MG63 (cell line): ENCODE data around the gene CH25H. TPM values are rescaled to one million over a fixed set of nuclear protein-coding genes. Genes with fewer than 3 reads are reported as not detected.

Source experiments
- DNase-seq: peaks from one replicate; pipeline ENCODE4 v3.0.0-alpha.2; 2020
- H3K27me3 ChIP-seq: fragments of 250-450 bp; sonication (Bioruptor Pico); 2 replicates; pipeline ENCODE4 v1.5.1; 2020; ENCODE audit warnings: mild to moderate bottlenecking, moderate library complexity
- H3K36me3 ChIP-seq: fragments of 250-450 bp; sonication (Bioruptor Pico); 2 replicates; pipeline ENCODE4 v1.5.1; 2020; ENCODE audit warnings: mild to moderate bottlenecking, moderate library complexity
- H3K4me3 ChIP-seq: fragments of 250-450 bp; sonication (Bioruptor Pico); 2 replicates; pipeline ENCODE4 v1.5.1; 2020; ENCODE audit warnings: mild to moderate bottlenecking, moderate library complexity
- H3K9me3 ChIP-seq: fragments of 250-450 bp; sonication (Bioruptor Pico); 2 replicates; pipeline ENCODE4 v1.5.1; 2020; ENCODE audit warnings: mild to moderate bottlenecking, moderate library complexity
- total RNA-seq: library from RNA; depleted of rRNA; stranded (reverse); fragments of >200 nt; shearing (Covaris generic); gene quantifications from 2 replicates; pipeline ENCODE4 v1.2.3, GENCODE V29; 2014; ENCODE audit warnings: low replicate concordance

The CH25H gene
- total RNA-seq, 1 experiment from 2014 or later, result 0.63 TPM

DNA sequence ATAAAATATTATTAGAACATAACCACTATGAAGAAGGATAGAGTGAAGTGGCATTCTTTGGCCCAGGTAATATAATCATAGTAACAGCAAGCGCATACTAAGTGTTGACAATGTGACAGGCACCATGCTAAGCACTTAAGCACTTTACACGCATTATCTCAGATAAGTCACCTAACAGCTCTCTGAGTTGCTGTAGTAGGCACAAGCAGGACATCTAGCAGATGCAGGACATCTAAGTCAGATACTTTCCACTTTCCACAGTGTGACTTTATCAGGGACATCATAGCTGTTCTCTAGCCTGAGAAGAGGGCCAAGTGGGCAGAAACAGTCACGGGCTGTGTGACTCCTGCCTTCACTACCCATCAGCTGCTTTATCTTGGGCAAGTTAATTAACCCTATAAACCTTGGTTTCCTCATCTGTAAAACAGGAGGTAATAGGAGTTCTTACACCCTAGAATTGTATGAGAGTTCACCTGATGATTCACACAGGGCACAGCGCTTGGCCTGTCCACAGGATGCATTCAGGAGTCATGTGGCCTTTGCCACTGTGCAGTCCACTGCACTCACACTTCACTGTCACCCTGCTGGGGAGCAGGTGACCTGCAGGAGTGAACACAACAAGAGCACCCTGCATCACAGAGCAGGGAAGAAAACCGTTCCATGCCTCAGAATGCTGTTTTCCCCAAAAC, 32.0 kb upstream of the CH25H start:
- no peaks in the 10 kb centered on the region for H3K27me3 ChIP-seq
- no peak for DNase-seq
- 0 out of 2 replicates have a peak, but pooled peaks cover 2% of the 10 kb centered on the region for H3K36me3 ChIP-seq
- no peaks in the 10 kb centered on the region for H3K9me3 ChIP-seq
- no peak overlapping the region for H3K4me3 ChIP-seq

DNA sequence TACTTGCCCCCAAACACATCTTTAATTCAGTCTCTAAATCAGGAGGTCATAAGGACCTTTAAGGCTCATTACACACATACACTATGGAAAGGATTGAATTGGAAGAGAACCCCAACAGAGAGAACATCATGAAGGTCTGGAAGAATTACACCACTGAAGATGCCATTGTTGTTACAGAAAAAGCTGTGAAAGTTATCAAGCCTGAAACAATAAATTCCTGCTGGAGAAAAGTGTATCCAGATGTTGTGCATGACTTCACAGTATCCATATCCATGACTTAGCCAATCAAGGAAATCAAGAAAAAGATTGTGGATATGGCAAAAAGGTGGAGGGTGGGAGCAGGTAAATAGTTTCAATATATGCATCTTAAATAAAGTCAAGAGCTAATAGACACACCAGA, 30.7 kb upstream of the CH25H start:
- Histone ChIP-seq H3K4me3 (no peak overlapping the region), H3K27me3 (no peaks in the 10 kb centered on the region), H3K36me3 (0 out of 2 replicates have a peak, but pooled peaks cover 2% of the 10 kb centered on the region), H3K9me3 (no peaks in the 10 kb centered on the region)
- no peak for DNase-seq

DNA sequence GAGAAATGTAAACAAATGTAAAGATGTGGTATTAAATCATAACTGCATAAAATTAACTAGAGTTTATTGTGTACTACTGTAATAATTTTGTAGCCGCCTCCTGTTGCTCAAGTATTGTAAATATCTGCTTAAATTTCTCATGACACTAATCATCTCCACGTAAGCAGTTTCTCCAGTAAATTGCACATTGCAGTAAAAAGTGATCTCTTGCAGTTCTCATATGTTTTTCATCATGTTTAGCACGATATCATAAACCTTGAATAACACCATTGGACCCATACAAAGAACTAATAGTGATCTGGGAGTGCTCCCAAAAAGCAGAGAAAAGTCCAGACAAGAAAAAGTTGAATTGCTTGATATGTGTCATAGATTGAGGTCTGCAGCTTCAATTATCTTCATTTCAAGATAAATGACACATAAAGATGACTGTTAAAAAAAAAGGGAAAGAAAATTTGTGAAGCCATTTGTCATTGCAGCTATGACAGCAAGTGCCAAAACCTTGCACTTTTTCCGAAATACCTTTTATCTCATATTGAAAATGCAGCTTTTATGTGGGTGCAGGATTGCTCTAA, 29.2 kb upstream of the CH25H start:
- DNase-seq, result no peak
- H3K36me3 ChIP-seq, result 0 out of 2 replicates have a peak, but pooled peaks cover 2% of the 10 kb centered on the region
- H3K9me3 ChIP-seq, result no peaks in the 10 kb centered on the region
- H3K4me3 ChIP-seq, result no peak overlapping the region
- H3K27me3 ChIP-seq, result no peaks in the 10 kb centered on the region

DNA sequence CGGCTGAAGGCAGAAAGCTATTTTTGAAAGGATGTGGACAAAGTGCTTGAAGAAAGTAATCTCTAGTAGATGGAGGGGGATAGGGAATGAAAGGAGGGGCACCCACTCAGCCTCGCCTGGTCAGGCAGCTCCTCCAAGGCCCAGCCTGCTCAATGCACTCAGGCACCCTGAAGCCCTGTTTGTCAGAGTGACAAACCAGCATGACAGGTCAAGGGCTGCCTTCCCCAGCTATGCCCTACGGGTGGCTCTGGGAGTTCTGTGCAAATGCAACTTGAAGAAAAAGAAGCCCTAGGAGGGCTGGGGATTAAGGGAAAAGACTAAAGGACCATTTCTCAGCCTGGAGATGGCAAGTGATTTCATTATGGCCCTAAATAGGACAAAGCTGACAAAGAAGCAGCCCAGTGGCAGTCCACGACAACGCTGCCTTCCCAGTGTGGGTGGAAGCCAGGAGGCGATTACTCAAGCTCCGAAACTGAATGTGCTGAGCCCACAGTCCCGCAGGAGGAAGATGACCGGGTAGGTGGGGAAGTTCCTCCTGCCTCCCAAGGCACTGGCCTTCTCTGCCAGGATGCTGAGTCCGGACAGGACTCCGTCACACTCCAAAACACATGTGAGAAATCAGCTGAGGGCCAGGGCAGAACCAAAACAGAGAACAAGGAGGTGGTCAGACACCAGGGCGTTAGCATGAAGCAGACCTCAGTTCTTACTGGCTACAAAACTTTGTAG, 28.1 kb upstream of the CH25H start:
- Histone ChIP-seq H3K9me3 (no peaks in the 10 kb centered on the region), H3K27me3 (no peaks in the 10 kb centered on the region), H3K4me3 (no peak overlapping the region), H3K36me3 (0 out of 2 replicates have a peak, but pooled peaks cover 2% of the 10 kb centered on the region)
- no peak for DNase-seq

- no peaks in the 10 kb centered on the region for H3K9me3 ChIP-seq
- no peak overlapping the region for H3K4me3 ChIP-seq
- H3K27me3 ChIP-seq, result no peaks in the 10 kb centered on the region
- no peak for DNase-seq
- H3K36me3 ChIP-seq, result 0 out of 2 replicates have a peak, but pooled peaks cover 2% of the 10 kb centered on the region
Measured at GRCh38 chr10:89233033-89233432, 25.9 kb upstream of the CH25H start.

- no peak for DNase-seq
- no peaks in the 10 kb centered on the region for H3K27me3 ChIP-seq
- no peaks in the 10 kb centered on the region for H3K36me3 ChIP-seq
Measured at GRCh38 chr10:89228962-89229361, 21.8 kb upstream of the CH25H start.

DNA sequence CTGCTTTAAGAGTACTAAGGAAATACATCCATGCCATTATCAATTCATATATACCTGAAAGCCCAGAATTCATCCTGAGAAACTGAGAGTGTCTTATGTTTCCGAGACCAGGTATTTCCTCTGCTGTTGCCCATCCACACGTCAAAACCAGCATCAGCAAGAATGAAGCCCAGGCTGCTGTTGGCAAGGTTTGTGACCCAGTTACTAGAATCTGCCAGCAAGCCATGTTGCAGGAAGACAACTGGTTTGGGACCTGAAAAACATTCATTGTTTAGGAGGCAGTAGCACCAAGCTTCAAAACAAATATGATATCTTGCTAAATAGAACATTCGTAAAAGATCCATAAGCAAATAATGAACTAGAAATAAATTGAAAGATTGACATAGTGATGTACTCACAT, 21.0 kb upstream of the CH25H start:
- Histone ChIP-seq H3K36me3 (no peaks in the 10 kb centered on the region), H3K9me3 (no peaks in the 10 kb centered on the region), H3K4me3 (no peak overlapping the region), H3K27me3 (no peaks in the 10 kb centered on the region)
- DNase-seq, result no peak

More at GRCh38 chr10:89228962-89229361, 21.8 kb upstream of the CH25H start:
- no peaks in the 10 kb centered on the region for H3K9me3 ChIP-seq
- no peak overlapping the region for H3K4me3 ChIP-seq

DNA sequence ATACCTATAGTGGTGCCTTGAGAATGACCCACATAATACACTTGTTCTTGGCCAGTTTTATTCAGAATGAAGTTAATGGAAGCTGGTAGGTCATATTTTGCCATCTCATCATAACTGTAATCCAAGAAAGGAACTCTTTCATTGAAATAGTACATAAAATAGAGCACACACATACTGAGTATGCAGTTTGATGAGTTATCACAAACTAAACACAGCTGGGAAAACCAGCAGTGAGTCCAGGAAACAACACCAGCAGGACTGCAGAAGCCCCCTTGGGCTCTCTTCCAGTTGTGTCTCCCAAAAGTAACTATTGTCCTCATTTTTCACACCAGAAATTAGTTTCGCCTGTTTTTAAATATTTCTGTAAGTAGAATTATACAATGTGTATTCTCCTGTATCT, 19.8 kb upstream of the CH25H start:
- no peak for DNase-seq
- no peaks in the 10 kb centered on the region for H3K9me3 ChIP-seq
- no peaks in the 10 kb centered on the region for H3K36me3 ChIP-seq

GRCh38 chr10:89224739-89225443, 17.8 kb upstream of the CH25H start:
- no peaks in the 10 kb centered on the region for H3K36me3 ChIP-seq
- H3K9me3 ChIP-seq, result no peaks in the 10 kb centered on the region
- DNase-seq, result no peak
- no peak overlapping the region for H3K4me3 ChIP-seq
- H3K27me3 ChIP-seq, result no peaks in the 10 kb centered on the region

More for the DNA sequence above, 19.8 kb upstream of the CH25H start:
- Histone ChIP-seq H3K4me3 (no peak overlapping the region), H3K27me3 (no peaks in the 10 kb centered on the region)

GRCh38 chr10:89221919-89222318, 14.8 kb upstream of the CH25H start:
- Histone ChIP-seq H3K4me3 (no peak overlapping the region), H3K9me3 (no peaks in the 10 kb centered on the region), H3K36me3 (no peaks in the 10 kb centered on the region), H3K27me3 (no peaks in the 10 kb centered on the region)
- DNase-seq, result no peak

DNA sequence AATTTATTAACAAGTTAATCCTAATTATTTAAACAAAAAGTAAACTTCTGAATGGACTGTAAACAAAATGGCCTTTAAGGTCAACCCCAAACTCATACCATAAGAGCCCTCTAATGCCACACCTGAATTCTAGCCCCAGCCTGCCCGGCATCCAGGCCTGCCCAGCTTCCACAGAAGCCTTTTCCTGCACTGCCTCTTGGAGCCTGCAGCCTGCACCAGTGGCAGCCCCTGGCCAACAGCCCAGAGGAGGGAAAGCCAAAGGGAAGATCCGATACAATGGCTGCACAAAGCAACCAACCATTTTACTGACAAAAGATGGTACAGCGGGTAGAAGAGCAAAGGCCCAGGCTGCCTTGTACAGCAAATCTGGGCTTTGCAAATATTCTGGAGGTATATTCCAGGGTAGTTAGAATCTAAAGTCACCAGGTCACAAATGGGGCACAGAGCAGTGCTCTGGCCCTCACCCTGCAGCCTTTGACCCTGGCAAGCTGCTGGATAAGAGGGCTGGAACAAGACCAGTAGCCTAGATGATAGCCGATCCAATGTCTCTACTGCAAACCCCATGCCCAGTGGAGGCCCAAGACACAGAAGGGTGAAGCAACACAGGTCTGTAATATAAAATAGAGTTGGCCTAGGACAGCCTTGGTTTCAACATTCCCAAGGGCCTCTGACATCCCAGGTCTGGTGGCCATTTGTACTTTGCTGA, 12.5 kb upstream of the CH25H start:
- Histone ChIP-seq H3K9me3 (no peaks in the 10 kb centered on the region), H3K36me3 (no peaks in the 10 kb centered on the region), H3K4me3 (no peak overlapping the region), H3K27me3 (no peaks in the 10 kb centered on the region)
- no peak for DNase-seq

DNA sequence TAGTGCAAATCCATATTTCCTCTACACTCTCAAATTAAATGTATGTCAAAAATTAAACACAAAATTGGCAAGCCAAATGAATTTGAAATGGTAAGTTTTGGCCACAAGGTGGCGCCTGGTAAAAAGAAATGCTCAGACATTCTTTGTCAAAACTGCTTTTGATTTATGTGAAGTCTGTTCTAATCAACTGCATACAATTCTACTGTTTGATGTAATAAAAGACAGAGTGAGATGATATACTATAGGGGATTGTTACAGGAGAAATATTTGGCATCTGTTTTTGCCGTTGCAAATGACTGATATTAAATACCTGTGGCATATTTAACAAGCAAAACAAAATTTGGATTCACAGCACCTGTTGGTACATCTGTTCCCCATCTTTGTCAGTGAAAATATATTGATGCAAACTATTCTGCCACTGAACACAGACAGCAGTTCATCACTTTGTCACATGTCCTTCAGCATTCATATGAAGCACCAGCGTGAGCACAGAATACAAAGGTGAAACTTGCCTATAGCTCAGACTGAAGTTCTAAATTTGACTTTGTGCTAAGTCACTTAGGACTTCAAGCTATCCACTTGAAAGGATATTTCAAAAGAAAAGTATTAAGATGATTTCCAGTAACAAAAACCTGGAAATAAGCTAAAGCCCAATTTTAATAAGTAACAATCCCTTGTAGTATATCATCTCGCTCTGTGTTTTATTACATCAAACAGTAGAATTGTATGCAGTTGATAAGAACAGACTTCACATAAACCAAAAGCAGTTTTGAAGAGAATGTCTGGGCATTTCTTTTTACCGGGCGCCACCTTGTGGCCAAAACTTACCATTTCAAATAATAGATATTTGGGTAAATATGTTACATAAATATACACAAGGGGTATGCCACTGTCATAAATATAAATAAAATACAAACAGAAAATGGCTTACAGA, 10.2 kb upstream of the CH25H start:
- Histone ChIP-seq H3K36me3 (no peaks in the 10 kb centered on the region), H3K27me3 (no peaks in the 10 kb centered on the region), H3K4me3 (no peak overlapping the region), H3K9me3 (no peaks in the 10 kb centered on the region)
- DNase-seq, result no peak

- Histone ChIP-seq H3K27me3 (no peaks in the 10 kb centered on the region), H3K4me3 (no peak overlapping the region), H3K36me3 (no peaks in the 10 kb centered on the region), H3K9me3 (no peaks in the 10 kb centered on the region)
- DNase-seq, result no peak
Measured at GRCh38 chr10:89216056-89216455, 8.9 kb upstream of the CH25H start.

DNA sequence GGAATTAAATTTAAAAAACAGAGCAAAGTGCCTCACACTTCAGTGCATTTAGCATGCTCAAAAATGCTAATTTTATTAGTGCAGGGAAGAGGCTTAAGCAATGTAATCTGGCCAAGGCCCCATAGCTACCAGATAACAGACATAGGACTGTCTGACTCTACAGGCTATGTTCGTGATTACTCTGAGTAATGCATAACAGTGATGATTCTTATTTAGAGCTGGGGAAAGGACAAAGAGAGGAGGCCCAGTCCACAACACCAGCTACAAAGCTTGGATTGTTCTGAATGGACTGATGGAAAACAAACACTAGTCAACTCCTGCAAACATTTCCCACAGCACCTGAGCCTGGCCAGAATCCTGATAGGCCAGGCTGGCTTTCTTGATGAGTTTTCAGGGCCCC, 8.4 kb upstream of the CH25H start:
- H3K27me3 ChIP-seq, result no peaks in the 10 kb centered on the region
- H3K36me3 ChIP-seq, result no peaks in the 10 kb centered on the region
- H3K4me3 ChIP-seq, result no peak overlapping the region
- DNase-seq, result no peak
- no peaks in the 10 kb centered on the region for H3K9me3 ChIP-seq

- Histone ChIP-seq H3K36me3 (no peaks in the 10 kb centered on the region), H3K9me3 (no peaks in the 10 kb centered on the region), H3K4me3 (no peak overlapping the region), H3K27me3 (no peaks in the 10 kb centered on the region)
- no peak for DNase-seq
Measured at GRCh38 chr10:89214566-89215165, 7.5 kb upstream of the CH25H start.
